ENCODE measurements around the gene APH1B.

Gene APH1B

DNA sequence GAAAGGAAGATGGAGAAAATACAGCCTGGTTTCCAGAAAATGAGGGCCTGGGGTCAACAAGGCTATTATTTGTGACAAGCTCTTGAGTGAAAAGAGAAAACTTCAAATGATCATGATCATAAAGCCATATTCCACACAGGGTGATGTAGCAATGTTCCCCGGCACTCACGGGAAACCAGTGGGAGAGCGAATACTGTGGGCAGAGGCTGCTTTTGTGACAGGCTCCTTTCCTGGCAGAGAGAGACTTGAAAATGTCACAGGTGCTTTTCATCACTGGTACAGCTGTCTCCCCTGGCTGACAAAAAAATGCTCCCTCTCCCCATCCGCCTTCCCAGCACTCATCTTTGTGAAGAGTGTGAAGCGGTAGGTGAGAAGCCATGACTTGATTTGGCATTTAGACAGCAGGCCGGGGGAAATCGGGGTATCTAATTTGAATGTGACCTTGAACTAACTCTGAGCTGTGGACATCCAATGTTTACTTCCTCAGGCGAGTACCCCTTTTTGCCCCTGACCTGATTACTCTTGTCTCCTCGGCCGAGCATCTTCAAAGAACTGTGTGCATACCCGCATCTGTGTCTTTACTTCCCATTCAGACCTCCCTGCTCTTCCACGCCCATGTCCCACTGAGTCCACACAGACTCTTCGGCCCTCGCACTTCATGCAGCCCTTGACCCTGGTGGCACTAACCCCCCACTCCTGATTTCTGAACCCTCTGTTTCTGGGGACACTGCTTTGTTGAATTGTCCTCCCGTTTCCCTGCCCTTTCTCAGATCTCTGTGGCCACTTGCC lies 81.0 kb downstream of the APH1B start:
- DNase-seq, result no peak
- Histone ChIP-seq H3K4me3 (ENCODE audit: low read depth, low read length) (no peak overlapping the region), H3K36me3 (replicated peaks) (no peaks in the 10 kb centered on the region), H3K27me3 (replicated peaks) (no peaks in the 10 kb centered on the region), H3K27ac (no peak overlapping the region)
- TF ChIP-seq, protein P1, sequence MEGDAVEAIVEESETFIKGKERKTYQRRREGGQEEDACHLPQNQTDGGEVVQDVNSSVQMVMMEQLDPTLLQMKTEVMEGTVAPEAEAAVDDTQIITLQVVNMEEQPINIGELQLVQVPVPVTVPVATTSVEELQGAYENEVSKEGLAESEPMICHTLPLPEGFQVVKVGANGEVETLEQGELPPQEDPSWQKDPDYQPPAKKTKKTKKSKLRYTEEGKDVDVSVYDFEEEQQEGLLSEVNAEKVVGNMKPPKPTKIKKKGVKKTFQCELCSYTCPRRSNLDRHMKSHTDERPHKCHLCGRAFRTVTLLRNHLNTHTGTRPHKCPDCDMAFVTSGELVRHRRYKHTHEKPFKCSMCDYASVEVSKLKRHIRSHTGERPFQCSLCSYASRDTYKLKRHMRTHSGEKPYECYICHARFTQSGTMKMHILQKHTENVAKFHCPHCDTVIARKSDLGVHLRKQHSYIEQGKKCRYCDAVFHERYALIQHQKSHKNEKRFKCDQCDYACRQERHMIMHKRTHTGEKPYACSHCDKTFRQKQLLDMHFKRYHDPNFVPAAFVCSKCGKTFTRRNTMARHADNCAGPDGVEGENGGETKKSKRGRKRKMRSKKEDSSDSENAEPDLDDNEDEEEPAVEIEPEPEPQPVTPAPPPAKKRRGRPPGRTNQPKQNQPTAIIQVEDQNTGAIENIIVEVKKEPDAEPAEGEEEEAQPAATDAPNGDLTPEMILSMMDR (IDR thresholded peaks at IDR 0.05; ENCODE audit: low read depth, low read length, missing control alignments), result no peak
- in situ Hi-C loops (cut with HindIII; ENCODE audit: low pct_ligation_motif_present, low sequenced_read_pairs), result no loop called here

Measured in brain microvascular endothelial cell (primary cell).